HUES48 (cell line): Measurements from ENCODE around the gene GRAMD4.

ENCODE experiments used
- H3K27ac ChIP-seq: one replicate; pipeline ENCODE4 v1.7.0; 2013; ENCODE audit warnings: low read depth, low read length, inconsistent platforms
- H3K27me3 ChIP-seq: 2 replicates; pipeline ENCODE4 v1.6.1; 2013; ENCODE audit warnings: mild to moderate bottlenecking, low read length; ENCODE audit not compliant: control insufficient read depth, insufficient read depth
- H3K36me3 ChIP-seq: 2 replicates; pipeline ENCODE4 v1.6.1; 2013; ENCODE audit warnings: low read length; ENCODE audit not compliant: control insufficient read depth, insufficient read depth
- H3K4me1 ChIP-seq: 2 replicates; pipeline ENCODE4 v1.6.1; 2013; ENCODE audit warnings: mild to moderate bottlenecking, low read length; ENCODE audit not compliant: control insufficient read depth, insufficient read depth
- H3K4me3 ChIP-seq: 2 replicates; pipeline ENCODE4 v1.5.1; 2013; ENCODE audit warnings: mild to moderate bottlenecking, low read depth, low read length
- H3K9ac ChIP-seq: 2 replicates; pipeline ENCODE4 v1.6.1; 2013; ENCODE audit warnings: mild to moderate bottlenecking, low read depth, low read length, moderate library complexity
- H3K9me3 ChIP-seq: 2 replicates; pipeline ENCODE4 v1.6.1; 2013; ENCODE audit warnings: low read length; ENCODE audit not compliant: control insufficient read depth, insufficient read depth

The GRAMD4 gene

DNA sequence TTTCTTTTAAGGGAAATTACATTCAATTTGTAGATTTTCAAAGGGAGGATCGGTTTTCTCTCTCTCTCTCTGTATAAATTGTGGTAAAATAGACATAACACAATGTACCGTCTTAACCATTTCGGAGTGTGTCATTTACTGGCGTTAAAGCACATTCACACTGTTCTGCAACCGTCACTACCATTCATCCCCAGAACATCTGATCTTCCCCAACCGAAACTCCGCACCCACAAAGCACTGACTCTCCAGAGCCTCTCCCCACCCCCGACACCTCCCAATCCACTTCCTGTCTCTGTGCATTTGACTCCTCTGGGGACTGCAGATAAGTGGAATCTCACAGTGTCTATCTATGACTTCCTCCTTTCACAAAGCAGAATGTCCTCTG lies 15.9 kb upstream of the GRAMD4 start:
- Histone ChIP-seq H3K27ac (no peak overlapping the region), H3K9me3 (no peaks in the 10 kb centered on the region), H3K36me3 (no peaks in the 10 kb centered on the region), H3K4me1 (no peaks in the 10 kb centered on the region), H3K4me3 (no peak overlapping the region), H3K27me3 (no peaks in the 10 kb centered on the region), H3K9ac (no peak overlapping the region)

DNA sequence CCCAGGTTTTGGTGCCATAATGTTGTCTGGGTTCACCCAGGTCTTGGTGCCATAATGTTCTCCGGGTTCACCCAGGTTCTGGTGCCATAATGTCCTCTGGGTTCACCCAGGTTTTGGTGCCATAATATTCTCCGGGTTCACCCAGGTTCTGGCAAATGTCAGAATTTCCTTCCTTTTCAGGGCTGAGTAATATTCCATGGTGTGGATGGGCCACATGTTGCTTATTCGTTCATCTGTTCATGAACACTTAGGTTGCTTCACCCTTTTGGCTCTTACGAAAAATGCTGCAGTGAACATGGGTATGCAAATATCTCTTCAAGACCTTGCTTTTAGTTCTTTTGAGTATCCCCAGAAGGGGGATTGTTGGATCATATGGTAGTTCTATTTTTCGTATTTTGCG lies 15.1 kb upstream of the GRAMD4 start:
- no peak overlapping the region for H3K4me3 ChIP-seq

GRCh38 chr22:46606886-46607285 lies 13.3 kb upstream of the GRAMD4 start:
- Histone ChIP-seq H3K36me3 (no peaks in the 10 kb centered on the region), H3K9me3 (no peaks in the 10 kb centered on the region), H3K4me3 (no peak overlapping the region), H3K27ac (no peak overlapping the region), H3K4me1 (no peaks in the 10 kb centered on the region), H3K27me3 (no peaks in the 10 kb centered on the region), H3K9ac (no peak overlapping the region)

More for the DNA sequence above, 15.1 kb upstream of the GRAMD4 start:
- Histone ChIP-seq H3K36me3 (no peaks in the 10 kb centered on the region), H3K9ac (no peak overlapping the region), H3K9me3 (no peaks in the 10 kb centered on the region), H3K27ac (no peak overlapping the region), H3K4me1 (no peaks in the 10 kb centered on the region), H3K27me3 (no peaks in the 10 kb centered on the region)

GRCh38 chr22:46607483-46608114 lies 12.6 kb upstream of the GRAMD4 start:
- Histone ChIP-seq H3K9ac (no peak overlapping the region), H3K4me1 (no peaks in the 10 kb centered on the region), H3K27ac (no peak overlapping the region)

DNA sequence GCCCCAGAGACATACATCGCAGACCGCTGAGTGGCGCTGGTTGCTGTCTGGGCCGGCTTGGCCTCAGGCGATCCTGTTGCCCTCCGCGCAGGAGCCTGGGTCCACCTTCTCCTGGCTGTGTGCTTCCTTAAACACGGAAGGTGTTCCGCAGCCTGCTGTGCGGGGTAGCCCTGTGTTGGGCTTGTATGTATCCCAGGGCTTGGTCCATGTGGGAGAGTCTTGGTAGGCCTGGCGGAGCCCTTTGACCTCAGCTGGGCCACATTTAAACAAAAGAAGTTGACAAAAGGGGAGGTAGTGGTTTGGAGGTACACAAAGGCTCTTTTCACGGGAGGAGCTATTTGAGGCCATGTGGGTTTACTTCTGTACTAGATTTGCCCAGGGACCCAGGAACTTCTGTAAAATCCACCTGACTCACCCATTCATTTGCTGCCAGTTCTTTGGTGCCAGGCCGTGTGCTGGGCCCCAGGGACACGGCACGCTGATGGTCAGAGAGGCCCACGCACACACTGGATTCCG lies 11.0 kb upstream of the GRAMD4 start:
- no peaks in the 10 kb centered on the region for H3K27me3 ChIP-seq
- no peaks in the 10 kb centered on the region for H3K9me3 ChIP-seq
- H3K4me3 ChIP-seq: no peak overlapping the region
- peaks cover 5% of the 10 kb centered on the region; the same call in 1 of the 2 replicates for H3K4me1 ChIP-seq
- no peak overlapping the region for H3K27ac ChIP-seq
- no peaks in the 10 kb centered on the region for H3K36me3 ChIP-seq
- no peak overlapping the region for H3K9ac ChIP-seq

More at GRCh38 chr22:46607483-46608114, 12.6 kb upstream of the GRAMD4 start:
- Histone ChIP-seq H3K36me3 (no peaks in the 10 kb centered on the region), H3K4me3 (no peak overlapping the region), H3K27me3 (no peaks in the 10 kb centered on the region), H3K9me3 (no peaks in the 10 kb centered on the region)

DNA sequence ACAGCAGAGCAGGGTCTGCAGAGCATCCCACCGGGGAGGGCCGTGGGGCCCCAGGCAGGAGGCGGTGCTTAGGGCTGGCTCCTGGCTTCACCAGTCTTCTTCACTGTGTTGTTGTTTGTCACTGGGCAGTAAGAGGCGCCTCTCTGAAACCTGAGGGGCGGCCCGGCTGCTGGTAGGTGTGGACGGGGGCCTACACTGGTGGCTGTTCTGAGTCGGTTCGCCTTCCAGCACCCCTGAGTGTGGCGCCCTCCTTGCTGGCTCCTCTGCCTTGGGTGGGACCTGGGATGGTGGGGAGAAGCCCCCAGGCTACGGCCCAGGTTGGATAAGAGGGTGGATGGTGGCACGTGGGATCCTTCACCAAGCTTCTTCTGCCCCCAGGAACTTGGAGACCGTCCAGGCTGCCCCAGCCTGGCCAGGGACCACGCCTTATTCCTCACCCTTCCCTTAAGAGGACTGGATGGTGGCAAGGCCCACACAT lies 10.4 kb upstream of the GRAMD4 start:
- H3K27me3 ChIP-seq: no peaks in the 10 kb centered on the region
- no peak overlapping the region for H3K9ac ChIP-seq
- H3K9me3 ChIP-seq: no peaks in the 10 kb centered on the region
- H3K4me3 ChIP-seq: no peak overlapping the region
- peaks cover 5% of the 10 kb centered on the region; the same call in 1 of the 2 replicates for H3K4me1 ChIP-seq
- H3K36me3 ChIP-seq: no peaks in the 10 kb centered on the region
- no peak overlapping the region for H3K27ac ChIP-seq

GRCh38 chr22:46610356-46610755 lies 9.8 kb upstream of the GRAMD4 start:
- Histone ChIP-seq H3K4me3 (no peak overlapping the region), H3K36me3 (no peaks in the 10 kb centered on the region), H3K27me3 (no peaks in the 10 kb centered on the region), H3K9ac (no peak overlapping the region), H3K9me3 (no peaks in the 10 kb centered on the region), H3K27ac (no peak overlapping the region), H3K4me1 (peaks cover 5% of the 10 kb centered on the region; the same call in 1 of the 2 replicates)

- Histone ChIP-seq H3K27ac (no peak overlapping the region), H3K27me3 (no peaks in the 10 kb centered on the region), H3K36me3 (no peaks in the 10 kb centered on the region), H3K9ac (no peak overlapping the region), H3K4me3 (no peak overlapping the region), H3K4me1 (peaks cover 5% of the 10 kb centered on the region; the same call in 1 of the 2 replicates), H3K9me3 (no peaks in the 10 kb centered on the region)
Observed at GRCh38 chr22:46611189-46611588, 9.0 kb upstream of the GRAMD4 start.

DNA sequence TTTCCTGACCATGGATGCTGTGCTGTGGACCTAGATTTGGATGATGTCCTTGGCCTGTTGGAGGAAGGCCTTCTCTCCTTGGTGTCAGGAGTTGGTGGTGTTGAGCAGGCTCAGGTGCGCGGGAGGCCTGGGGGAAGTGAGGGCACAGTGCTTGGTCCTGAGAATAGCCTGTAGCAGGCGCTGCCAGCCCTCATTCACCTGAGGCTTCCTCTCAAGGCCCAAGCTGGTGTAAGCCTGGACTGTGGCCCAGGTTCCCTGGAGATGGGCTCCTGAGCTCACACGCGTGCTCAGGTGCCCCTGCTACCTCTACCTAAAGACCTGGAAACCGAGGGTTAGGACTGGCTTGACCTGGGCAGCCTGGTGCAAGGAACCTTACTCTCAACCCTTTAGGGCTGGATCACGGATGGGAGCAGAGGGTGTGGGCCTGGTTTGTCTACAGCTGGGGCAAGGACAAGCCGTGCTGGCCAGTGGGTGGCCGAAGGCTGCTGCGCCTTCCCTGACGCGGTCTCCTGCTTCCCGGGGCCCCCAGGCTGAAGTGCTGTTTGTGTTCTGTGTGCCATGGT lies 7.8 kb upstream of the GRAMD4 start:
- H3K4me3 ChIP-seq: no peak overlapping the region
- H3K27me3 ChIP-seq: no peaks in the 10 kb centered on the region
- H3K9me3 ChIP-seq: no peaks in the 10 kb centered on the region
- peaks cover 5% of the 10 kb centered on the region; the same call in 1 of the 2 replicates for H3K4me1 ChIP-seq
- no peak overlapping the region for H3K27ac ChIP-seq
- no peak overlapping the region for H3K9ac ChIP-seq
- H3K36me3 ChIP-seq: no peaks in the 10 kb centered on the region

GRCh38 chr22:46612904-46613605 lies 7.1 kb upstream of the GRAMD4 start:
- H3K4me3 ChIP-seq: no peak overlapping the region
- H3K27ac ChIP-seq: no peak overlapping the region
- H3K9ac ChIP-seq: no peak overlapping the region
- no peaks in the 10 kb centered on the region for H3K36me3 ChIP-seq
- peaks cover 5% of the 10 kb centered on the region; the same call in 1 of the 2 replicates for H3K4me1 ChIP-seq
- H3K9me3 ChIP-seq: no peaks in the 10 kb centered on the region
- H3K27me3 ChIP-seq: no peaks in the 10 kb centered on the region

DNA sequence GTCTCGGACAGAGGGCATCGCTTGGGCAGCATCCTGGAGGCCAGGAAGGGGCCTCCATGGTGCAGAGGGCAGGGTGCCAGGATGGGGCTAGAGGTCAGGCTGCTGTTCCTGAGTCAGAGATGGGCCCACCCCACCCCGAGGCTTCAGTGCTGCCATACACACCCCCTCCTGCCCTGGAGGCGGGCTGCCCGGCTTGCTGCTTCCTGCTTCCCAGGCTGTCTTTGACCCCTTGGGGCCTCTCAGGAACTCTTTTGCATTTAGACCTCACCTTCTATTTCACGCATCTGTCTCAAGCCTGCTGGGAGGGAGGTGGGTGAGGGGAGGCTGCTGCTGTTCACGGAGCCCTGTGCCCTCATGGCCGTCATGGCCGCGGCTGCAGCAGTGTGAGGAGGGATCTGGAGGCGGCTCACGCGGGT lies 6.6 kb upstream of the GRAMD4 start:
- Histone ChIP-seq H3K9me3 (no peaks in the 10 kb centered on the region), H3K4me3 (no peak overlapping the region), H3K36me3 (no peaks in the 10 kb centered on the region), H3K27ac (no peak overlapping the region), H3K4me1 (peaks cover 5% of the 10 kb centered on the region; the same call in 1 of the 2 replicates), H3K9ac (no peak overlapping the region), H3K27me3 (no peaks in the 10 kb centered on the region)
